Erythroblast (primary cell): Measurements from ENCODE around the gene KIF26B.
"Not testable (repeated sequence)": the region's sequence is repeated elsewhere in the genome, so short reads cannot be mapped to it uniquely, and the experiment has no call there.

Experiments
- DNase-seq, 2 experiments: peaks; one replicate each; lab custom pipeline; 2025; lab: John Stamatoyannopoulos, UW
- GATA1 ChIP-seq: IDR thresholded peaks from 2 replicates; pipeline ENCODE4 v1.6.1; 2011; ENCODE audit warnings: low read depth, mild to moderate bottlenecking, control low read depth, low read length, moderate library complexity
- POLR2A ChIP-seq: IDR thresholded peaks from 2 replicates; pipeline ENCODE4 v1.6.1; 2011; ENCODE audit warnings: mild to moderate bottlenecking, low read length

The KIF26B gene

DNA sequence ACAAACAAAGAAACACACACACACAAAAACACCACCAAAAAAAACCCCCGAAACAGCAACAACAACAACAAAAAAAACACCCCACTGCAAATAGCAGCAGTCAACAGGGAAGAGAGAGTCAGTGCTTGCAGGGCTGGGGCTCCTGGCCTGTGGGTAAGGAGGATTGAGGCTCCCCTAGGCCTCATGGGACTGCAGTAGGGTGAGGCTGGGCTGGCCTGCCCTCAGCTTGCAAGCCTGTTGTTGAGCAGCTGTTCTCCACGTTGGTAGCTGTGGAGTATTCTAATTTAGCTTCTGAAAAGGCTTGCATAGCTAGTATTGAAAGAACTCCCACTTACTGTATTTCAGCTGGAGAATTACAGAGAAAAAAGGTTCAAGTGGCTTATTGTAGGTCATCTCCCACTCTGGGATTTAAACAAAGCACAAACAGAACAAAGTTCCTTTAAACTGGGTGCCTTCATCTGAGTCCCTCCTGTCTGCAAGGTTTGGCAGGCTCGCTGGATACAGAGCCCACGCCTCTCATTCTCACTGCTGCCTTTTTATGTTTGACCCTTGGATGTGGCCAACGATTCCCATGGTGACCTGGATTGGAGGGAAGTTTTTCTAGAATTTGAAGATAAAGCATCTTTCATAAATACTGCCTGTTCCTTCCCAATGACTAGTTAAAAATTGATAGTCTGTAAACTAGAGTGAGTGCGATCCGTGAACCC, 247.2 kb downstream of the KIF26B start:
- TF ChIP-seq GATA1, result no peak
- TF ChIP-seq POLR2A, result no peak
- no peak for DNase-seq

DNA sequence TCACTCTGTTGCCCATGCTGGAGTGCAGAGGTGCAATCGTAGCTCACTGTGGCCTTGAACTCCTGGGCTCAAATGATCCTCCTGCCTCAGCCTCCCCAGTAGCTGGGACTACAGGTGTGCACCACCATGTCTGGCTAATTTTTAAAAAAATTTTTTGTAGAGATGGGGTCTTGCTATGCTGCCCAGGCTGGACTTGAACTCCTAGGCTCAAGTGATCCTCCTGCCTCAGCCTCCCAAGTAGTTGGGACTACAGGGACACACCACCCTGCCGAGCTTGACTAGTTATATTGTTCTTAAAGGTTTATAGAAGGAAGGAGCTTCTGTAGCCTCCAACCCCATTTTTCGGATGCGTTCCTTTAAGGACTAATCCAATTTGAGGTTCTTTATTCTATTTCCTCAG, 248.2 kb downstream of the KIF26B start:
- not testable (repeated sequence) for DNase-seq

DNA sequence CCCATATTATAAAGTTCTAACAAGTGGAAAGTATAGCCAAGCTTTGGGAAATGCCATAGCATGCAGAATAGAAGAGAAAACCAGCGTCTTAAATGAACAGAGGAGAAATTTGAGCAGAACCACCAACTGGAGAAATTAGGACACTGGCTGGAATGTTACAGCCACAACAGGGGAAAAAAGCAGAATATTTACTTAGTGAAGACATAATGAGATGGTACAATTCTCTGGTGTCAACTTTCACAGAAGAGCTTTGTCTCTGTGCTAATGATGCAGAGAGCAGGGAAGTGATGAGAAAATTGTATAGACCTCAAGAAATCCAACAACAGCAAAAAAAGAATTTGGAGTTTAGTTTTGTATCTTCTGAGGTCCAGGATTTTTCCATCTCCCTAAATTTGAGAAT, 249.7 kb downstream of the KIF26B start:
- TF ChIP-seq POLR2A (no peak), GATA1 (no peak)
- DNase-seq, result no peak

DNA sequence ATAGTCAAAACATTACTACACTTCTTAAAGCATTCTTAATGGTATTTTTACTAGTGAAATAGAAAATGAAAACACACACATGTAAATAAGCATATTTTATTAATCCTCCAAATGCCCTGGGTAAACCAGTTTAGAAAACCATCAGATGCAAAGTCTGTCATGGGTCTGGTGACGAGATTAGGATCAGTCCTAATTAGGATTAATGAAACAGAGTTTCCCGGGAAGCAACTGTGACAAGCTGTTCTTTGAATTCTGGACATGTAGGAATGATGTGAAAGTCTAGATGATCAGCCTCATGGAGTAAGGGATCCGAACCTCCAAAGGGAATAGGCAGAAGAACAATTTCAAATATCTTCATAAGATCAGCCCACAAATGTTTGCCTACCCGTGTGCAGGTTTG, 250.2 kb downstream of the KIF26B start:
- no peak for DNase-seq
- no peak for TF ChIP-seq GATA1
- no peak for TF ChIP-seq POLR2A

DNA sequence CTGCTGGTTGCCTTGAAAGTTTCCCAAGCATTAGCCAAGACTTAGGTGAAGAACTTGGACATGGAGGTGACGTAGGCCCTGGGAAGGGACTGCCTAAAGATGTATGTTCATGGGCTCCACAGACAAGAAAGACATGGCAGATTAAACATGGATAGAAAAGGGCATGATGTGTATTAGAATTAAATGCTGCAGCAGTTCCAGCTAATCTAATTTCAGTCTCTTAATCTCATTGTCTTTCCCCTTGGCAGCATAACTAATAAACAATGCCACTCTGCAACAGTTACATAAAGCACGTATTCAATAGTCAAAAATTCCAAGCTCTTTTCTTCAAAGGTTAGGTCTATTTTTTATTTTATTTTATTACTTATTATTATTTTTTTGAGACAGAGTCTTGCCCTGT, 251.6 kb downstream of the KIF26B start:
- no peak for DNase-seq
- TF ChIP-seq GATA1 (no peak), POLR2A (no peak)

DNA sequence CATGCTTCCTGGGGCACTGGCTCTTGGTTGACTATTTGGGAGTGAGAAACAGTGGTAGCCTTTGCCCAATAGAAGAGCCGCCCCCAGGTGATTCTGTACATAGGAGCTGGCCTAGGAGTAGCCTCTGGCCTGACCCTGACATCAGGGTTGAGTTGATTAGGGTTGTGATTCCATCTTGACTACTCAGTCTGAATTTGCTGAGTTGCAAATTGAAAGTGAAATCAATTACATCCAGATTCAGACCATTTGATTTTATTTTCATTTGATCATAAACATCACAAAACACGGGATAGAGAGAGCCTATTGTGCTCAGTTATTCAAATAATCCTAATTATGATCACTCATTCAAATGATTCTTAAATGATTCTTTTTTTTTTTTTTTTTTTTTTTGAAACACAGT, 253.2 kb downstream of the KIF26B start:
- no peak for DNase-seq
- TF ChIP-seq POLR2A, result no peak
- TF ChIP-seq GATA1, result no peak

DNA sequence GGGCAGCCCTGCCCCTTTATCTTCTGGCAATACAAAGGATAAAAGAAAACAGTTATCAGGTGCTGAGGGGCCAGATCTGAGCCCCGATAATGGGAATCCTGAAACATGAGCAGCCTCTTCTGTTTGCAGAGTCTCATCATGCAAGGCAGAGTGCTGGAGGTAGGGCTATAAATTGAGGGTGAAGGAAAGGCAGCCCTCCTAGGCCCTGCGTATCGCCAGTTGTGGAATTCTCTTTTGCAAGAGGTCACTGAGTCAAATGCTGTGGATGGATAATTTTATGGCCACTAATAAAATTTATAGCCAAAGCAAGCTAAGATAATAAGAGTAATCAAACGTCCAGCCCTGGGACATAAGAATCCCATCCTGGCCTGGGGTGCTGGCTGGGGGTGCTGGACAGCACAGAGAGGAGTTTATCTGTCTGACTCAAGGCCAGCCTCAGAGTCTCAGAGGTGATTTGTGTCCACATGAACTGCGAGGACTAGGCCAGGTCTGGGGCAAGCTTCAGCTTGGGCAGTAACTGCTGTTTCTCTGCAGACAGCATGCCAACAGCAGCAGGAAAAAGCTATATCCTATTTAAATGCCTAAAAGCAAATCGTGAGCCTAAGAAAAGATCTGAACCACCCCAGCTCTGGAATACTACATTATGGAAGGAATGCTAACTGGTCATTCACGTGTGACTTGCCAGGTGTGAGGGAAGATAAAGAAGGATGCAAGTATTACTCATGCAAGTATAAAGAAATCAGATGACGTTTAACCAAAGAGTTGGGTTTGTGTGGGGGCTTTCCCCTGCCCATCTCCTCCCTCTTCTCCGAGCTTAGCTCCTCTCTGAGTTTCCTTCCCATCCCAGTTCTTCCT, 254.8 kb downstream of the KIF26B start:
- DNase-seq, result no peak

DNA sequence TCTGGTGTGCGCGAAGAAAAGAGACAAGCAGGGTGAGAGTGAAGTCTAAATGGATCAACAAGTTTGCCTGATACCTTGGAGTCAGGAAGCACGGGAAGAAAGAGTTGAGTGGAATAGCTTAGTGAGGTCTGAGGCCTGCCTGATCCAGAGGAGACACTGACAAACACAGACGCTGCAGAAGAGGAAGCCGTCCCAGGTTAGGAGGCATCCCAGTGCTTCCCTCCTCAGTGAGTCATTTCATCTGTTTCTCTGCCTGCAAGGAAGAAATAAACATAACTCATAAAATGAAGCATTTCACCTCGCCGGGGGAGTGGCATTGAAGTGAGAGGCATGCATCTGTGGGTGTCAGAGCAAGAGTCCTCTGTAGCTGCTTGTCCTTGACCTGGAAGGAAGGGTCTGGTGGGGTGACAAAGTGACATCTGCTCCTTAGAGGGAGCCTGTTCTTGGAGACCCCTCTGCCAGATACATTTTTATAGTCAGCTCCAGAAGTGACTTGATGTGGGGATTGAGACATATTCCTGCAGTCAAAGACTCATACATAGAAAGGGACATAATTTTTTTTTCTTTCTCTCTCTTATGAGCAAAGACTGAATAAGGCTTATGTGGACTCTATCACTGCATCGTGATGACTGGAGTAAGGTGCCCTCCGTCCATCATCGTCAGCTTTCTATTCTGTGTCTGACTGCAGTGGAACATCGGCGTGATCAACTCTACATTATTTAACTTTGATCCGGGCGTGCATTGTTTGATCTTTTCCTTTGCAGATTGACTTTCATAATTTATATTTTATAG, 256.7 kb downstream of the KIF26B start:
- DNase-seq, result no peak
- no peak for TF ChIP-seq GATA1
- TF ChIP-seq POLR2A, result no peak

More for the DNA sequence above, 254.8 kb downstream of the KIF26B start:
- TF ChIP-seq GATA1 (no peak), POLR2A (no peak)

DNA sequence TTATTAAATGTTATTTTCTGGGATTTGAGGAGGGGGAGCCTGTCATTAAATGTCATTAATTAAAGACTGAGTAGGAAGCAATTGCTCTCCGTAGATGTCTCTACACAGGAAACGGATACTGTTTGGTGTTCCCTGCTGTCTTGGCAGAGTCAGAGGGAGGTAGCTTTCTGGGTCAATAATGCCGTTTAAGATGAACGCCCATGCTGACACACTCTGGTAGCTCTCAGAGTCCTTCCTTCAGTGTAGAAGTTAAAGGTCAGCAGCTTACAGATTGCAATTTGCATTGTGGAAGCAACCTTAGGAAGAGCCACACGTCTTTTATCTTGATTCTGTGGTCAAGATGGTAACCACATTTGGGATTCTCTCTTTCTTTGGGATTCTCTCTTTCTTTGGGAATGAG, 257.5 kb downstream of the KIF26B start:
- TF ChIP-seq POLR2A (no peak), GATA1 (no peak)
- no peak for DNase-seq

DNA sequence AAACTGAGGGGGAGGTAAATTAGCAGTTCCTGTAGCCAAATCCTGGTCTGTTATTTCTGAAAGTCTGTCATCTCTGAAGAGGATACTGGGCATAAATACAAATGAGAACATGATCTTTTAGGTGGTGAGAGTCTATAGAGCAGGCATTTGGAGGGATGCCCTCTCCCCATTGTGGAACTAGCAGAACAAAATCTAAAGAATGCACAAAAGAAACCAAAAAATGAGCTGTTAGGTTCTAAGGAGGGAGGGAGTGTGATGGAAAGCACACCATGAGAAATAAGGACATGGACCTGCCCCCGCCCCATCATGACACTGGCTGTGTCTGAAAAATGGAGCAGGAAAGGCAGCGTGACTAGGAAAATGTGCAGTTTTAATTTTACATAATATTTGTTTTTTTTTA, 262.0 kb downstream of the KIF26B start:
- no peak for TF ChIP-seq POLR2A
- no peak for TF ChIP-seq GATA1
- no peak for DNase-seq

DNA sequence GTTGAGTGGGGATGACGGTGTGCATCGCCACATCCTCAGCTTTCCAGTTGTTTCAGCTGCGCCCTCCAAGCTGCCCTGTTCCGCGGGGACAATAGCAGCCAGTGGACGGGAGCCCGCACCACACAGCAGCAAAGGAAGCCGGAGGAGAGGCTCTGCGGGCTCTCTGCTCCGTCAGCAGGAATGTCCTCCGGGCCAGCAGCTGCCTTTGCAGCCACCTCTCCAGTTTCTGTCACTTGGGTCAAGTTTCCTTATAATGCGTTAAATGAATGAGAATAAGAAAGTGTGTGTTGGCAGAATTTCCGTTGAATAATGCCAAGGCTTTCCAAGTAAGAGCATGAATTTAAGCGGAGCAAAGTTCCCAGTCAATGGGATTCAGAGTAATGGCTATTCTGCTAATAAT, 263.3 kb downstream of the KIF26B start:
- DNase-seq, result no peak
- no peak for TF ChIP-seq POLR2A
- no peak for TF ChIP-seq GATA1

DNA sequence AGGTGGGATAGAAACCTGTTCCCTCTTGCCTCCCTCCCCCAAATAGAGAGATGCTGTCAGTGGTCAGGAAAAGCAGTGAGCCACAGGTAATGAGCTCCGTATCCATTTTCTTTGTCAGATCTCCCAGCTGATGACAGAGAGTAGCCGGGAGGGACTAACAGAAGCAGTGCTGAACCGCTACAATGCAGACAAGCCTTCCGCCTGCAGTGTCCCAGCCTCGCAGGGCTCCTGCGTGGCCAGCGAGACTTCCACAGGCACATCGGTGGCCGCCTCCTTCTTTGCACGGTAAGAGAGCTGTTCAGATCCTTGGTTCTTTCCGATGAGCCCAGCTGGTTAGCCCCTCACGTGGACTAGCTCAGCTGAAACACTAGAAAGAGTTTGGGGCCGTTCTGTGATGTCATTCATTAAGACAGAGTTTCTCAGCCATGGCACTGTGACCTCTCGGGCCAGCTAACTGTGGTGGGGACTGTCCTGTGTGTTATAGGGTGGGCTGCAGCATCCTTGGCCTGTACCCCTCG, 264.7 kb downstream of the KIF26B start:
- no peak for TF ChIP-seq GATA1
- TF ChIP-seq POLR2A, result no peak
- DNase-seq, result no peak

DNA sequence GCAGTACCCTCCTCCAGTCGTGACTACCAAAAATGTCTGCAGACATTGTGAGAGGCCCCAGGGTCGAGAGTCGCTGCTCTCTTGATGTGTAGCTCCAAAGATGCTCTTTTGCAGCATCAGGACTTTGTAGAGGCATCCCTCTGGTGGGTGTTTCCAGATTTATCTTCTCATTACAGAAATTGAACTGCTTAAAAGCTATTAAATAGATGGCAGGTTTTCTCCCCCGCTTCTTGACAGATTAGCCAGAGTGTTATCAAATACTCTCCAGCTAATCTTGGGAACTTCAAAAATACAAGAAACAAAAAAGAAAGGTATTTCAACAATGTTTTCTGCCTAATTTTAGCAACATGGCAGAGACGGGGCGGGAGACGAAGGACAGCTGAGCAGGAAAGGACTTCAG, 265.2 kb downstream of the KIF26B start:
- DNase-seq, result no peak
- TF ChIP-seq POLR2A, result no peak
- no peak for TF ChIP-seq GATA1

DNA sequence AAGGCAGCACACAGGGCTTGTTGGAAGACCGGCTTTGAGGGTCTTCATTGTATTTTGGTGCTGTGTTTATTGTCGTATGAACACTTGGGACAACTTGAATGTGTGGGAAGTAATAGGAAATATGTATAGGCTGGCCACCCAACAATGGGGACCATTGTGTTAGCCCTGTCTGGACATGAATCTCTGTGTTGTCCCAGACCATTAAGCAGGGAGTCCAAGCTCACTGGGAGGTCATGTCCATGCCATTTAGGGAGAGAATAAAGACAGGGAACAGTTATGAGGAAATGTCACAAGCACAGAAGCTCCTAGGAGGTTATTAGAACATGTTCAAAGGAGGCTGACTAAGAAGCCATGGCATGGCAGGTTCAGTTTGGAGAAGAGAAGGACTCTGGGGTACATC, 266.1 kb downstream of the KIF26B start:
- TF ChIP-seq GATA1 (no peak), POLR2A (no peak)
- no peak for DNase-seq
